Measurements from ENCODE around the gene BEND7.
"Not testable (repeated sequence)": the region's sequence is repeated elsewhere in the genome, so short reads cannot be mapped to it uniquely, and the experiment has no call there.

BEND7 gene

GRCh38 chr10:13437026-13437555 is 91.7 kb downstream of the BEND7 start:
- H3K36me3 Mint-ChIP-seq (ENCODE audit: low read depth) = no peaks in the 10 kb centered on the region
- no peak overlapping the region for H3K27ac Mint-ChIP-seq
- peaks cover 13% of the 10 kb centered on the region for H3K4me1 Mint-ChIP-seq (ENCODE audit: low read depth)
- no peak overlapping the region for H3K4me3 Mint-ChIP-seq
- H3K9me3 Mint-ChIP-seq = no peaks in the 10 kb centered on the region
- peaks cover 50% of the 10 kb centered on the region for H3K27me3 Mint-ChIP-seq

DNA sequence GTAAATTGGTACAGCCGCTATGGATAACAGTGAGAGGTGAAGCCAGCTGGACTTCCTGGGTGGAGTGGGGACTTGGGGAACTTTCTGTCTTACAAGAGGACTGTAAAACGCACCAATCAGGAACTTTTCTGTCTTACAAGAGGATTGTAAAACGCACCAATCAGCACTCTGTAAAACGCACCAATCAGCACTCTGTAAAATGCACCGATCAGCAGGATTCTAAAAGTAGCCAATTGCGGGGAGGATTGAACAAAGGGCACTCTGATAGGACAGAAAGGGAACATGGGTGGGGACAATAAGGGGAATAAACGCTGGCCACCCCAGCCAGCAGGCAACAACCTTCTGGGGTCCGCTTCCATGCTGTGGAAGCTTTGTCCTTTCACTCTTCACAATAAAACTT is 100.9 kb downstream of the BEND7 start:
- H3K27me3 Mint-ChIP-seq = peaks cover 18% of the 10 kb centered on the region
- not testable (repeated sequence) for H3K4me1 Mint-ChIP-seq (ENCODE audit: low read depth); H3K27ac Mint-ChIP-seq; H3K4me3 Mint-ChIP-seq; H3K36me3 Mint-ChIP-seq (ENCODE audit: low read depth); H3K9me3 Mint-ChIP-seq

DNA sequence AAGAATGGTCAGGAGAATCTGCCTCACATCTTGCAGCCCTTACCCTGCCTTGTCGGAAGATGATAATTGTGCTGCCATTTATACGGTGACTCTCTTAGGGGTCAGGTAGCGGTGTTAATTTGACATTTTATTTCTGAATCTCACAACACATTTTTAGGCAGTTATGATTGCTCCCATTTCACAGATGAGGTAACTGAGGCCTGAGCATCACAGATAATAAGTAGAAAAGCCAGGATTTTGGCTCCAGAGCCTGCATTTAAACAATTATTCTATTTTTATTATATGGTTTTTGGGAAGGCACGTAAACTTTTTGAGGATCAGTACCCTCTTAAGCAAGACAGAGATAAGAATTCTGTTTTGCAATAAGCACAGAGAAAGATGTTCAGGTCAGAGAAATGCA is 103.4 kb downstream of the BEND7 start:
- no peak overlapping the region for H3K4me3 Mint-ChIP-seq

DNA sequence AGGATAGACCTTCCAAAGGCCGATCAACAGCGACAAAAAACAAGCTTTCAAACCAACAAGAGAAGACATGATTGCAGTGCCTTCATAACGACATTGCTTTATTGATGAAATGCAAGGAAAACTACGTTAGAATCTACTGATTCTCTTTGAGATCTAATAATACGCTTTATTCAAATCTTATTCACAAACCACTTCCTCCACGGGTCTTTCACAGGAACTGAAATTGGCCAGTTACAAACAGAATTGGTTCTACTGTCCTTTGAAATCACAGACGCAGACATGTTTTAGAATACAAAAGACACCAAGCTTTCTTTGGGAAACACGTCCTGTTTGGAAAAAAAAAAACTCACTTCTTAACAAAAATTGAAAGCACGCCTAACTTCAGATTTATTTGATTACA is 106.0 kb downstream of the BEND7 start:
- Mint-ChIP-seq H3K9me3 (no peaks in the 10 kb centered on the region), H3K27me3 (peaks cover 14% of the 10 kb centered on the region), H3K36me3 (ENCODE audit: low read depth) (no peaks in the 10 kb centered on the region), H3K4me1 (ENCODE audit: low read depth) (no peaks in the 10 kb centered on the region), H3K4me3 (no peak overlapping the region), H3K27ac (no peak overlapping the region)

More for the DNA sequence above, 103.4 kb downstream of the BEND7 start:
- no peaks in the 10 kb centered on the region for H3K9me3 Mint-ChIP-seq
- H3K4me1 Mint-ChIP-seq (ENCODE audit: low read depth) = no peaks in the 10 kb centered on the region
- H3K36me3 Mint-ChIP-seq (ENCODE audit: low read depth) = no peaks in the 10 kb centered on the region
- peaks cover 19% of the 10 kb centered on the region for H3K27me3 Mint-ChIP-seq
- no peak overlapping the region for H3K27ac Mint-ChIP-seq

DNA sequence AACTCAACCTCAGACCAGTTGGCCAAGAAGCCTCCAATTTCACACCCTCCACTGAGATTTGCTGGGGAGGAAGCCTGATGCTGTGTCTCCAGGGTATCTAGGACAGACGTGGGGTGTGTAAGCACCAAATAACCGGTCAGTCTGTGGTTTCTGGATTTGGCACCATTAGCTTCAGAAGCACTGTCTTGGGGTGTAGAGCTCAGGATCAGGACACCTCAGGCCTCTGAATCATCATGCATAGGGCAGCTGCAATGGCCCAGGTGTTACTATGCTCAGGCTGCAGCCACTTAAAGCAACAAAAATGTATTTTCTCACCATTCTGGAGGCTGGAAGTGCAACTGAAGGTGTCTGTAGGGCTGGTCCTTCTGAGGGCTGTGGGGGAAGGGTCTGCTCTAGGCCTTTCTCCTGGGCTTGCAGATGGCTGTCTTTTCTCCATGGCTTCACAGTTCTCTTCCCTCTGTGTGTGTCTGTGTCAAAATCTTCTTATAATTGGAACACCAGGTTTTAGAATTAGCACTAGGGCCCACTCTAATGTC is 107.4 kb downstream of the BEND7 start:
- H3K27me3 Mint-ChIP-seq = peaks cover 10% of the 10 kb centered on the region

DNA sequence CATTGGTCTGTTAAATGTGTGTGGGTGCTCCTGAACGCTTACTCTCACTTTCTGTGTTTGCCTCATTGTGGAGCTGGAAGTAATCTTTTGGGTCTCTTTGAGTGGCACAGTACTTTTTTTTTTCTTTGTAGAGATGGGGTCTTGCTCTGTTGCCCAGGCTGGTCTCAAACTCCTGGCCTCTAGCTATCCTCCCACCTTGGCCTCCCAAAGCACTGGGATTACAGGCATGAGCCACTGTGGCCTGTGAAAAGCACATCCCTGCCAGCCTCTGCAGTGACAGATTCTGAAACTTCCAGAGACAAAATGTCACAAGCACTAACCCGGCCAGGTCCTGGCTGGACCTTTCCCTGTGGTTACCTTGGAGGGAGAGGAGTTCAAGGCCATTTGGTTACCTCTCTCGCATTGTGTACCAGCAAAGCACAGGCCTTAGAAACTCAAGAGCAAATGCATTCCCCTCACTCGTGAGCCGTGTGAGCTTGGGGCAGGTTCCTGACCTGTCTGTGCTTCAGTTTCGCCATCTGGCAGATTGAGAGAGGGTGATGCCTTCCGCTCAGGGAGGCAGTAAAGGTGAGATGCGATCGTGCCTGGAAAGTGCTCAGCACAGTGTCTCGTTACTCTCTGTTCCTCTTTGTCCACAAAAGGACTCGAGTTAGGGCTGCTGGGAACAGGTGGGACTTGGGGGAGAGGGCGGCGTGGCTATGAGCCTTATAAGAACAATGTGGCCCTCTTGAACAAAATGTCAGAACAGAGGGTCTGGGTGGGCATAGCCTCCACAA is 108.1 kb downstream of the BEND7 start:
- H3K9me3 Mint-ChIP-seq = no peaks in the 10 kb centered on the region
- peaks cover 15% of the 10 kb centered on the region for H3K27me3 Mint-ChIP-seq
- no peak overlapping the region for H3K4me3 Mint-ChIP-seq
- no peak overlapping the region for H3K27ac Mint-ChIP-seq
- no peaks in the 10 kb centered on the region for H3K4me1 Mint-ChIP-seq (ENCODE audit: low read depth)
- H3K36me3 Mint-ChIP-seq (ENCODE audit: low read depth) = no peaks in the 10 kb centered on the region

More for the DNA sequence above, 107.4 kb downstream of the BEND7 start:
- Mint-ChIP-seq H3K4me3 (no peak overlapping the region), H3K27ac (no peak overlapping the region), H3K36me3 (ENCODE audit: low read depth) (no peaks in the 10 kb centered on the region), H3K4me1 (ENCODE audit: low read depth) (no peaks in the 10 kb centered on the region), H3K9me3 (no peaks in the 10 kb centered on the region)

DNA sequence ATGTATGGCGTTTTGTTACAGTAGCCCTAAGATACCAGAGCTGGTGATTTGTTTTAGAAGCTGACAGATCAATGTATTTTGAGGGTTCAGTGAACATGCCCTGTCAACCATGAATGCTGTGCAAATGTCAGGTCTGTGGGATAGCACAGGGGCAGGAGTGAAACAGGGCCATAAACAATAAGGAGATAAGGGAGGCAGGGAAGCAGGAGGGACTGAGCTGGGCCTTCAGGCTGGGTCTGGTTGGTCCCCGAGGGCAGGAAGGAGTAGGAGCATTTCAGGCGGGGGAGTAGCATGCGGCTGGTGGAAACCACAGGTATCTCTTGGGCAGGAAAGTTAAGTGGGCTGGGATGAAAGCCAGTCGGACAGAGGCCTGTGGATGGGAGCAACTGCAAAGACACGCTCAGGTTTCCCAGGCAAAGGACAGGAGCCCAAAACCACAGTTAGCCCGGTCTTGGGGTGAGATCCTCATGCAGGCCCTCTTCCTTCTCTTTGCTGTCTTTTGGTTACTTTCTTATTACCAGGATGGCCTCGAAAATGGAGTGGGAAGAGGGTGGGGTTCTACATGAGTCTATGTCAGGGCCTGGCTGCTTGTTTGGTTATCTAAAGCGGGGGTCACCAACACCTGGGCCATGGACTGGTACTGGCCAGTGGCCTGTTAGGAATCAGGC is 111.2 kb downstream of the BEND7 start:
- Mint-ChIP-seq H3K27ac (no peak overlapping the region), H3K27me3 (peaks cover 7% of the 10 kb centered on the region), H3K4me1 (ENCODE audit: low read depth) (no peaks in the 10 kb centered on the region), H3K9me3 (no peaks in the 10 kb centered on the region), H3K4me3 (no peak overlapping the region), H3K36me3 (ENCODE audit: low read depth) (no peaks in the 10 kb centered on the region)

GRCh38 chr10:13416760-13417159 is 112.1 kb downstream of the BEND7 start:
- Mint-ChIP-seq H3K4me3 (no peak overlapping the region), H3K4me1 (ENCODE audit: low read depth) (no peaks in the 10 kb centered on the region), H3K27ac (no peak overlapping the region), H3K36me3 (ENCODE audit: low read depth) (no peaks in the 10 kb centered on the region), H3K9me3 (no peaks in the 10 kb centered on the region), H3K27me3 (peaks cover 11% of the 10 kb centered on the region)

GRCh38 chr10:13414855-13415254 is 114.0 kb downstream of the BEND7 start:
- no peaks in the 10 kb centered on the region for H3K9me3 Mint-ChIP-seq
- no peak overlapping the region for H3K4me3 Mint-ChIP-seq
- H3K4me1 Mint-ChIP-seq (ENCODE audit: low read depth) = no peaks in the 10 kb centered on the region
- peaks cover 11% of the 10 kb centered on the region for H3K27me3 Mint-ChIP-seq
- H3K27ac Mint-ChIP-seq = no peak overlapping the region
- H3K36me3 Mint-ChIP-seq (ENCODE audit: low read depth) = no peaks in the 10 kb centered on the region

- H3K27ac Mint-ChIP-seq = no peak overlapping the region
- H3K9me3 Mint-ChIP-seq = no peaks in the 10 kb centered on the region
- no peaks in the 10 kb centered on the region for H3K36me3 Mint-ChIP-seq (ENCODE audit: low read depth)
- no peaks in the 10 kb centered on the region for H3K4me1 Mint-ChIP-seq (ENCODE audit: low read depth)
- H3K27me3 Mint-ChIP-seq = peaks cover 11% of the 10 kb centered on the region
- H3K4me3 Mint-ChIP-seq = no peak overlapping the region
Observed at GRCh38 chr10:13414137-13414536, 114.7 kb downstream of the BEND7 start.

DNA sequence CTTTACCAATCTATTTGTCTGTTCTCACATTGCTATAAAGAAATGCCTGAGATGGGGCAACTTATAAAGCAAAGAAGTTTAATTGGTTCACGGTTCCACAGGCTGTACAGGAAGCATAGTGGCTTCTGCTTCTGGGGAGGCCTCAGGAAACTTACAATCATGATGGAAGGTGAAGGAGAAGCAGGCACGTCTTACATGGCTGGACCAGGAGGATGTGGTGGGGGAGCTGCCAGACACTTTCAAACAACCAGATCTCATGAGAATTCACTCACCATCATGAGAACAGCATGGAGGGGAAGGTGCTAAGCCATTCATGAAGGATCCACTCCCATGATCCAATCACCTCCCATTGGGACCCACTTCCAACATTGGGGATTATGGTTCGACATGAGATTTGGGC is 115.9 kb downstream of the BEND7 start:
- H3K36me3 Mint-ChIP-seq (ENCODE audit: low read depth) = no peaks in the 10 kb centered on the region
- H3K4me1 Mint-ChIP-seq (ENCODE audit: low read depth) = no peaks in the 10 kb centered on the region
- no peaks in the 10 kb centered on the region for H3K9me3 Mint-ChIP-seq
- no peak overlapping the region for H3K27ac Mint-ChIP-seq
- peaks cover 11% of the 10 kb centered on the region for H3K27me3 Mint-ChIP-seq
- no peak overlapping the region for H3K4me3 Mint-ChIP-seq

DNA sequence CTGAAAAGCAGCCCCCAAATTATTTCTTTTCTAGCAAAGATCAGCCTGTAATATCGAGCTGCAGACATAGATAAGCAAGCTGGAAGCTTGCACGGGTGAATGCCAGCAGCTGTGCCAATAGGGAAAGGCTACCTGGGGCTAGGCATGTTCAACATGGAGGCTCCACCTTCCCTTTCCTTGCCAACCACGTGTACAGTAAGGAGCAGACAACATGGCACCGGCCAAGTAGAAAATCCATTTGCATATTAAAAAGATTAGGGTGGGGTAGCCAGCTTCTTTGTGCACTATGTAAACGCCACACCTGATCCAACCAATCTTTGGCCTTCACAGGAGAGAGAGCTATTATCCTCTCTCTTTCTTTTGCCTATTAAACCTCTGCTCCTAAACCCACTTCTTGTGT is 124.0 kb downstream of the BEND7 start:
- H3K9me3 Mint-ChIP-seq = no peaks in the 10 kb centered on the region
- peaks cover 13% of the 10 kb centered on the region for H3K27me3 Mint-ChIP-seq
- H3K36me3 Mint-ChIP-seq (ENCODE audit: low read depth) = no peaks in the 10 kb centered on the region
- no peak overlapping the region for H3K27ac Mint-ChIP-seq
- H3K4me1 Mint-ChIP-seq (ENCODE audit: low read depth) = no peaks in the 10 kb centered on the region
- H3K4me3 Mint-ChIP-seq = no peak overlapping the region

- no peak overlapping the region for H3K27ac Mint-ChIP-seq
- H3K9me3 Mint-ChIP-seq = no peaks in the 10 kb centered on the region
Observed at GRCh38 chr10:13404305-13404759, 124.5 kb downstream of the BEND7 start.

DNA sequence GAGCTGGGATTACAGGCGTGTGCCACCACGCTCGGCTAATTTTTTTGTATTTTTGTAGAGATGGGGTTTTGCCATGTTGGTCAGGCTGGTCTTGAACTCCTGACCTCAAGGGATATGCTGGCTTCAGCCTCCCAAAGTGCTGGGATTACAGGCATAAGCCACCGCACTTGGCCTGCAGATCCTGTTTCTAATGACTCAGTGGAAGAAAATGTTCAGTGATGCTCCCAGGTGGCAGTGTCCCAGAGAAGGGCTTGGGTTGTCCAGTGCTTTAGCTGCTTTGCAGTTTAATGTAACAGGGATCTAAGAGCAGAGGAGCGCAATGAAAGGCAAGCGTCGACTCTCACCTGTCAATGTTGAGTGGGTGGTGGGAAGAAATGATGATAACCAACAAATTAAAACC is 125.4 kb downstream of the BEND7 start:
- H3K27ac Mint-ChIP-seq; H3K4me3 Mint-ChIP-seq; H3K9me3 Mint-ChIP-seq; H3K4me1 Mint-ChIP-seq (ENCODE audit: low read depth); H3K36me3 Mint-ChIP-seq (ENCODE audit: low read depth): not testable (repeated sequence)
- H3K27me3 Mint-ChIP-seq = peaks cover 13% of the 10 kb centered on the region

More at GRCh38 chr10:13404305-13404759, 124.5 kb downstream of the BEND7 start:
- Mint-ChIP-seq H3K36me3 (ENCODE audit: low read depth) (no peaks in the 10 kb centered on the region), H3K4me1 (ENCODE audit: low read depth) (no peaks in the 10 kb centered on the region), H3K4me3 (no peak overlapping the region), H3K27me3 (peaks cover 13% of the 10 kb centered on the region)

DNA sequence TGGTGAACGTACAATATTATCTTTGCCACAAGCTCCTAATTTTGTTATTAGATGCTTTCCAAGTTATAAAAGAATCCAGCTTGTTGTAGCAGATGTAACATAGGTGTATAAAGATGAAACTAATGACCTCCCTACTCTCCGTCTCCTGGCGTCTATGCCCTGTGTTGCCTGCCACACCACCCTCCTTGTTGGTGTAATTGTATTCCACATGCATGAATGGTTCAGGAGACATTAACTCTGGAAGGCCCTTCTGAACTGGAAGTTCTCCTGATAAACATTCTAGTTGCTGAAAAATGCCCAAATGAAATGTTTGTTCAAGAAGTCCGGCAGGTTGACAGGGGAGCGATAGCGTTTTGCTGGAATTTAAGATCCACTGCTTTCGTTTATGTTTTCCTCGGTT is 126.8 kb downstream of the BEND7 start:
- H3K27me3 Mint-ChIP-seq = peaks cover 9% of the 10 kb centered on the region
- H3K27ac Mint-ChIP-seq = no peak overlapping the region
- H3K36me3 Mint-ChIP-seq (ENCODE audit: low read depth) = no peaks in the 10 kb centered on the region
- H3K9me3 Mint-ChIP-seq = no peaks in the 10 kb centered on the region
- H3K4me3 Mint-ChIP-seq = no peak overlapping the region
- H3K4me1 Mint-ChIP-seq (ENCODE audit: low read depth) = no peaks in the 10 kb centered on the region
